ENCODE measurements around the gene TNFAIP8L1.
A peak's percentile ranks its signal among the peaks of the same experiment; 100 is the strongest.

The TNFAIP8L1 gene

GRCh38 chr19:4592445-4592844, 46.9 kb upstream of the TNFAIP8L1 start:
- TF ChIP-seq FOXM1 (IDR thresholded peaks at IDR 0.05; ENCODE audit: borderline replicate concordance, low read depth) (no peak), TCF12 (IDR thresholded peaks at IDR 0.05; ENCODE audit: low read depth) (no peak), ZBTB7A (IDR thresholded peaks at IDR 0.05; ENCODE audit: low read depth) (no peak), YY1 (IDR thresholded peaks at IDR 0.05; ENCODE audit: low read depth) (no peak), NFIC (IDR thresholded peaks at IDR 0.05) (no peak), RAD21 (IDR thresholded peaks at IDR 0.05; ENCODE audit: low read depth) (no peak)

GRCh38 chr19:4593409-4593851, 45.9 kb upstream of the TNFAIP8L1 start:
- TF ChIP-seq FOXM1 (IDR thresholded peaks at IDR 0.05; ENCODE audit: borderline replicate concordance, low read depth) (no peak), TCF12 (IDR thresholded peaks at IDR 0.05; ENCODE audit: low read depth) (no peak), TEAD4 (IDR thresholded peaks at IDR 0.05) (no peak), USF1 (IDR thresholded peaks at IDR 0.05) (no peak), CREB1 (IDR thresholded peaks at IDR 0.05; ENCODE audit: low read depth) (no peak), ZBTB7A (IDR thresholded peaks at IDR 0.05; ENCODE audit: low read depth) (no peak), EGR1 (IDR thresholded peaks at IDR 0.05) (no peak), REST (IDR thresholded peaks at IDR 0.05; ENCODE audit: low read depth) (no peak), YY1 (IDR thresholded peaks at IDR 0.05; ENCODE audit: low read depth) (no peak), MAX (IDR thresholded peaks at IDR 0.05) (no peak), NFIC (IDR thresholded peaks at IDR 0.05) (no peak), EP300 (IDR thresholded peaks at IDR 0.05; ENCODE audit: borderline replicate concordance) (no peak), CEBPB (IDR thresholded peaks at IDR 0.05) (no peak), TAF1 (IDR thresholded peaks at IDR 0.05; ENCODE audit: low read depth) (no peak), RAD21 (IDR thresholded peaks at IDR 0.05; ENCODE audit: low read depth) (no peak)

GRCh38 chr19:4594201-4594600, 45.1 kb upstream of the TNFAIP8L1 start:
- TF ChIP-seq CEBPB (IDR thresholded peaks at IDR 0.05): no peak
- no peak for TF ChIP-seq FOXM1 (IDR thresholded peaks at IDR 0.05; ENCODE audit: borderline replicate concordance, low read depth)
- TF ChIP-seq MAX (IDR thresholded peaks at IDR 0.05): 0 out of 2 replicates have a peak, but pooled peaks have one; percentile 22
- TF ChIP-seq EP300 (IDR thresholded peaks at IDR 0.05; ENCODE audit: borderline replicate concordance): no peak
- no peak for TF ChIP-seq EGR1 (IDR thresholded peaks at IDR 0.05)

- TF ChIP-seq REST (IDR thresholded peaks at IDR 0.05; ENCODE audit: low read depth) (no peak), ZBTB7A (IDR thresholded peaks at IDR 0.05; ENCODE audit: low read depth) (no peak), EGR1 (IDR thresholded peaks at IDR 0.05) (no peak), FOXM1 (IDR thresholded peaks at IDR 0.05; ENCODE audit: borderline replicate concordance, low read depth) (no peak), MAX (IDR thresholded peaks at IDR 0.05) (no peak), TEAD4 (IDR thresholded peaks at IDR 0.05) (no peak), TAF1 (IDR thresholded peaks at IDR 0.05; ENCODE audit: low read depth) (no peak), USF1 (IDR thresholded peaks at IDR 0.05) (no peak), CREB1 (IDR thresholded peaks at IDR 0.05; ENCODE audit: low read depth) (no peak), CEBPB (IDR thresholded peaks at IDR 0.05) (no peak), TCF12 (IDR thresholded peaks at IDR 0.05; ENCODE audit: low read depth) (no peak), NFIC (IDR thresholded peaks at IDR 0.05) (no peak), RAD21 (IDR thresholded peaks at IDR 0.05; ENCODE audit: low read depth) (no peak), EP300 (IDR thresholded peaks at IDR 0.05; ENCODE audit: borderline replicate concordance) (no peak), YY1 (IDR thresholded peaks at IDR 0.05; ENCODE audit: low read depth) (no peak)
These were observed 43.0 kb upstream of the TNFAIP8L1 start for GRCh38 chr19:4596033-4596904.

- no peak for TF ChIP-seq TCF12 (IDR thresholded peaks at IDR 0.05; ENCODE audit: low read depth)
- peak; percentile 10; the same call in 1 of the 2 replicates for TF ChIP-seq ZBTB7A (IDR thresholded peaks at IDR 0.05; ENCODE audit: low read depth)
These were observed 41.9 kb upstream of the TNFAIP8L1 start for GRCh38 chr19:4597278-4597974.

Data from Ishikawa (cell line).